GM19240 (cell line): ENCODE measurements around the gene GPC3.

ENCODE experiments used
- DNase-seq: peaks from one replicate; pipeline ENCODE4 v3.0.0; 2011; ENCODE audit warnings: low spot score; ENCODE audit not compliant: insufficient read length

The GPC3 gene

DNA sequence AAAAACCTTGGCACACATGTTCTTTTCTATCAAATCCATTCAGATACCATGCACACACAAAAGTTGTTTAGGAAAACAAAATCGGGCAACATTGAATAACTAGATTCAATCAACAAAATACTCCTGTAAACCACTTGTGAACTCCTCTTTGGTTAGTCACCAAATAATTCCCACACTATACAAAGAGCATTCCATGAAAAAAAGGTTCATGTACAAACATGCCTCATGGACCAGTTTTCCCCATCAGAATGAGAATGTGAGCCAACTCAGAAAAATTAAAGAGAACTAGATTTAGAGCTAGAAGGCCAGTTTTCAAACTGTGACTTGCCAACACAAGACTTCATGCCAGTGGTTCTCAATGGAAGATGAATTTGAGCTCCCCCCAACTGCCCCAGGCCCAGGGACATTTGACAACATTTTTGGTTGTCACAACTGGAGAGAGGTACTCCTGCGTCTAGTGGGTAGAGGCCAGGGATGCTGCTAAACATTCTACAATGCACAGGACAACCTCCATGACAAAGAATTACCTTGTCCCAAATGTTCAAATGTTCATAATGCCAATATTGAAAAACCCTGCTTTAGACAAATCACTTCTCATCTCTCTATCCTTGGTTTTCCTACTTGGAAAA lies 55.4 kb downstream of the GPC3 start:
- DNase-seq = no peak

DNA sequence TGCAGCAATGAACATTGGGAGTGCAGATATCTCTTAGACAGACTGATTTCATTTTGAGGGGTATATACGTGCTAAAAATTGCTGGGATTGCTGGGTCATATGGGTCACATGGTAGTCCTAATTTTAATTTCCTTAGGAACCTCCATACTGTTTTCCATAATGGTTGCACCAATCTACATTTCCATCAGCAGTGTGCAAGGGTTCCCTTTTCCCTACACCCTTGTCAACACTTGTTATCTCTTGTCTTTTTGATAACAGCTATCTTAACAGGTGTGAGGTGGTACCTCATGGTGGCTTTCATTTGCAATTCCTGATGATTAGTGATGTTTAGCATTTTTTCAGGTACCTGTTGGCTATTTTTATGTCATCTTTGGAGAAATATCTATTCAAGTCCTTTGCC lies 57.0 kb downstream of the GPC3 start:
- DNase-seq = no peak

DNA sequence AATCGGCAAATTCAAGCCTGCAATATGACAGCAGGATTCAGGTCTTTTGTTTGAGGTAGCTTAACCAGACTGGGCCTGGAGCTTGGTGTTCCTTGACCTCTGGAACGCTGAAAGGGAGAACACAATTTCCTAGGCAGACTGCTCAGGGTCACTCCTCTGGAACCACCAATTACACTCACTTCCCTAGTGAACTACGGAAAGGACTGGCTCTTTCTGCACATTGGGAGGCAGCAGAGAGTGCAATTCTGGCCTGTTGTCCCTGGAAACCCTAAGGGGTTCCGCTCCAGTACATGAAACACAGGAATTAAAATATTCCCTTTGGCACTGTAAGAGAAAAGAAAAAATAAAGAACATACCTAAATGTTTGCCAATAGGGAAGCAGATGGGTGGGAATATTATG lies 58.6 kb downstream of the GPC3 start:
- no peak for DNase-seq

DNA sequence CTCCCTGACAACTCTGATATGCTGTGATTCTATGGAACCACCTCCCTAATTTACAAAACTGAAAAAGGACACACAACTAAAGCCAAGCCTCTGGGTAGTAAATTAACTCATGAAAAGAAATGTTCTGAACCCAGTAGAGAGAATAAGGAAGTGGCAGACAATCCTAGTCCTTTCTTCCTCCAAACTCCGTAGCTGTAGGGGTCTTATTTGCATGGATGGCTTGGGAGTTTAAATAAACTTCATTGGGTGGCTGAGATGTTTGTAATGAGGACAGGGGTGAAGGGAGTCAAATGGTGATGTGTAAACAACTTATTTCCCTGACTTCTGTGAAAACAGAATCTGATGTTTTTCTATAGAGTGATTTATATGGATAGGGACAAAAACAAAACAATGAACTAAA lies 59.3 kb downstream of the GPC3 start:
- no peak for DNase-seq

DNA sequence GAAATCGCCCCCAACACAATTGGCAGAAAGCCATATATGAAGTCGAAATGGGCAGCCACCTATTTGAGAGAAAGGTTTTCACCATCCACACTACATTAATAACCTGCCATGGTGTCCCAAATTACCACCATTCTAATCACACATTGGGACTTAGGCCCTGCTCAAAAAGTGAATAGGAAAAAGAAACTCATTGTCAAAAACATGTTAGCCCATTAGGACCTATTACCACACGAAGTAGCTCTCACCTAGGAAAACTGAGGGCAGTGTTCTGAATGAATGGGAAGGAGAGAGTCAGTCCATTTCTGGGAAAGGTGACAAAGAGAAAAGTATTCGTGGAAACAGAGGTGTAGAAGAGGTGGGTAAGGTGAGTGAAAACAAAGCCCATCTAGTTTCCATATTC lies 60.8 kb downstream of the GPC3 start:
- DNase-seq = no peak

DNA sequence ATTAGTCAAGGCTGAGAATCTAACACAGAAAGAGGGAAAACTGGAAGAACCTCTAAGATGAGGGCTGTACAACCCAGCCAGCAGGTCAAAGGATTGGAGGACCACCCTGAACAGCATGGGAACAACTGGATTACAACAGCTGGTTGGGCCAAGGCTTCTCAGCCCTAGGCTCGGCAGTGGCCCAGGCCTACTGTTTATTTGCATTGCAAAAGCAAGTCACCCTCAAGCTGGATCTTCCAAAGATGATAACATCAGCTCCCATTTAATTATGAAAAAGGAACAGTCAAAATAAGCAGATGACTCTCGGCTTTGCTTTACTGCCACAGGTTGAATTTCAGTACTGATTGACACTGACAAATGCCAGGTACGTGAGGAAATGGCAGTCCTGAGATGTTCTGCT lies 61.8 kb downstream of the GPC3 start:
- DNase-seq = no peak

DNA sequence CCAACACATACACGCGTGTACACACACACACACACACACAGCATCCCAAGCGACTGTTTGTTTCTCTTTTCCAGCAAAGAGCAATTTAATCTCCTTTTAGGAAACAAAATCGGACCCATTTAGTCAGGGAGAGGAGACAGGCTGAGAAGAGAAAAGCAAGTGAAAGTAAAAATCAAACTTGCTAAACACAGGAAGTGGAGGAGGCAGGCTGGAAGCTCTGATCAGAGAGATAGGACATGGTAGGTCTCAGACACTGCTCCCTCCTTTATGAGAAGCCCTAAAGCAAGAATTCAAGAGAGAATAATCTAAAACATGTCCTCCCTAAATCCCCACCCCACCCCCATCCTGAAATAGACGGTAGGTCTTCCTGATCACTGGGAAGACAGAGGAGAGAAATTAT lies 62.3 kb downstream of the GPC3 start:
- DNase-seq = no peak

DNA sequence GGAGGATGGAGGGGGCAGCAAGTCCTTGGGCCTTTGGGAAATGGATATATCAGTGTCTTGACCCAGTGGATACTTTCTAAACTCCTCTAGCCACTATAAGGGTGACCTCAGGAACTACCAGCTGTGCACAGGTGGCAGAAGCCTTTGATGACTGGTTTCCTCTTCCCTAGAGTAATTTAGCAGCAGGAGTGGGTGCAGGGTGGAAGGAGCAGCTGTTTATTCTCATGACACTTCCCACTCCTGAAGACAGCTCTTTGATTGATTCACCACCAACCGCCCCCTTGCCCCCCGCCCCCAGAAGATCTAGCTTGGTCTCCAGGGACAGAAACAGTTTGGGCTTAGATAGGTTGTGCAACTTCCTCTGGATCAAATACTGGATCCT lies 63.0 kb downstream of the GPC3 start:
- no peak for DNase-seq

DNA sequence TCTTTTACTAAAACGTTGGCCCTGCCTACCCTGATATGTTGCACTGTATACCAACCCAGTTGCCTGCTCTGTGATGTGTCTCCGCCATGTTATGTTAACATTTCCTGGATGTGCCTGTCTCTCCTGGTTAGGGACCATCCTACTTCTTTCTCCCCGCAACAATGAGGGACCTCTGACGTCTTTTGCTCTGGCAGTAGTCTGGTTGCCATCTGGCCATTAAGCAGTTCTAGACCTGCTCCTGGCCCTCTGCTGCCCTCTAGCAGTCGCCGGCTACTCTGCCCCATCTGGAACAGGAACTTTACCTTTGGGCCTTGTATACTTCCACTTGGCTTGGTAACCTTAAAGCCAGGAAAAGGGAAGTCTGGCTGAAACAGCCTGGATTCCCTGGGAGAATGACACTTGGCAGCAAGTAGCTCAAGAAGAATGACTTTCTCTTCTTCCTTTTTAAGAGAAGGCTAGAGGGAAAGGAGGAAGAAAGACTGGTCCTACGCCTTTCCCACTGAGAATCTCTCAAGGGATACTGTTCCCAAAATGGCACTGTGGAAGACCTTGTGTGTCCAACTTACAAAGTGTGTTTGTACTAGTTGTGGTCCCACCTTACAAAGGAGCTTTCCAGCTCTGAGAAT lies 63.5 kb downstream of the GPC3 start:
- DNase-seq = peak; percentile 8

DNA sequence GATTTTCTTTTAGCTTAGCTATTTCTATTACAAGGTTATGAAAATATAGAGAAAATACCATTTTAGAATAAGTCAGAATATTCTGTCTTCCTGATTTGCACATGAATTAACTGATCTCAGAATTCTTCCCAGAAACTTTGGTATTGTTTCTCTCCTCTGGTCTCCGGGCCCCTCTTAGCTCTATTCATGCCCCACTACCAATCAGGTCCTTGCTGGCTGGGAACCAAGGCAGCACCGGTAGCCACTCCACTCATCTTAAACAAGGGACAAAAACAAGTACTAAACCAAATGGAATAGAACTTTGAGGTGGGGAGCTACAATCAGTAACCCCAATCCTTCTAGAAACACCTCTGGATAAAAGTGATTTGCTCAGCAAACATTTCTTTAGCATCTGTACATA lies 64.3 kb downstream of the GPC3 start:
- DNase-seq = no peak

DNA sequence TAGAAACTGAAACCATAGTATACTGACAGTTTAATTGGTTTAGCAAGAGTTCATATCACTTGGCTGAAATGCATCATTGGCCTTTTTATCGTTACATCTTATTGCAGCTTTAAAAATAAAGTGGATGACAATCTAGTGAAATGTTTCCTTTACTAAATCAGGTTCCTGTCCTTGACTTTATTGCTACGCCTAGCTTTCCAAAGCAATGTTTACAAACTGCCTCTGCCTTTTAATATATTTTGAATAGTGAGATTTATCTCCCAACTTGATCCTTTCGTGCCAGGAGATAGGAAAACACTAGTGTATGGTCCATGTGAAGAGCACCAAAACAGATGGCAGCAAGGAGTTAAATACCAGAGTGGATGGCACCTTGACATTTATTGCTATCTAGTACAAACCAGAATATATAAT lies 67.0 kb downstream of the GPC3 start:
- DNase-seq = no peak

DNA sequence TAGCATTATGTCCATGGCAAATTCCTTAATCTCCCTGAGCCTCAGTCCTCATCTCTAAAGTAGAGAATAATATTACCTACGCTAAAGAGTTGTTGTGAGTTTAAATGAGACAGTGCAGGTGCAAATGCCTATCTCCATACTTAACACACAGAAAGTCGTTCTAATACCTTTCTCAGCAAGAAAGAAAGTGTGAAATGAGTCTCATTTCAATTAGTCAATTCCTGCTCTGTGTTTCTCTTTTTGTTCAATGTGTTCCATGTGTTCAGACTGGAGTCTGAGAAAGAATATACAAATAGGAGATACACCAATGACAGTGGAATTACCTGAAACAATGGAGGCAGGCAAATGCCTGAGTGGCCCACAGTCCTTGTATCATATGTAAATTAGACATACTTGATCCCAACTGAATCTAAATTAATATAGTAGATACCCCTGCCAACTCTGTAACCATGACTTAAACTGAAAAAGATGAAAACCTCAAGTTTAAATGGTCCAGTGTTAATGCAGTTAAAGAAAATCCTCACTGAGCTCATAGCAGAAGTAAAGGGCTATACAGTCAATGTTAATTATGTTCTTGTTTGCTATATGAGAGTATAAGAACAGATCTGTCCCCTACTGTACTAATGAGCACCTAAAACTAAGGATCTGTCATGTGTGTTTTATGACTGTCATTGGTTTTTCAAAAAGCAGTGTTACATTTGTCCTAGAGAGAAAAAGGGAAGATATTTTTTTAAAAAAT lies 68.2 kb downstream of the GPC3 start:
- no peak for DNase-seq

DNA sequence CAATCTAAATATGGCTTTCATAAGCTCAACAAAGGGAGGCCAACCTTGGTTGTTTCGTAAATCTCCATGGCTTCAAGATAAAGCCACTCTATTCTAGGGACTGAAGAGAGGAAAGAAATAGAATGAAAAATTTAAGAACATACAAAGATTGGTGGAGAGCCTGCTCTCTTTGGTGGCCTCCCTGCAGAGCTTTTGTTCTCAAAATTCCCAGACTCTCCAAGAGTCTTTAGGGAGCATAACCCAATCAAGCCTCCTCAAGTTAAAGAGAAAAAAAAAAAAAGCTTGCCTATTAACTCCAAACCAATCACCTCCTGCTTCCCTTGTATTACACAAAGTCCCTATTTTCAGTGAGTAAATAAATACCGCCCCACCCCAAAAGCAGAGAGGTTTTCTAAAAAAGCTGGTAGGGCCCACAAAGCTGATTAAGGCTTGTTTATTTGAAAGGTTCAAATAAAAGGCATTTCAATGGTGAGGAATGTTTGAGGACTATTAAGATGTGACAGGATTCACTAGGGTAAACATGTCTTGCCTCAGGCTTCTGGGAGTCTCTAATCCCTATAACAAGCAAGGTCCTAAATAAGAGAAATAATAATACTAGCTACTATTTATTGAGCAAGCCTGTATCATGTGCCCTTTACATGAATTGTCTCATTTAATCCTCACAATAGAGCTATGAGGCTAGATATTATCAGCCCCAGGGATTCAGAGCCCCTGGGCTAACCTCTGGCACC lies 71.6 kb downstream of the GPC3 start:
- DNase-seq = no peak

DNA sequence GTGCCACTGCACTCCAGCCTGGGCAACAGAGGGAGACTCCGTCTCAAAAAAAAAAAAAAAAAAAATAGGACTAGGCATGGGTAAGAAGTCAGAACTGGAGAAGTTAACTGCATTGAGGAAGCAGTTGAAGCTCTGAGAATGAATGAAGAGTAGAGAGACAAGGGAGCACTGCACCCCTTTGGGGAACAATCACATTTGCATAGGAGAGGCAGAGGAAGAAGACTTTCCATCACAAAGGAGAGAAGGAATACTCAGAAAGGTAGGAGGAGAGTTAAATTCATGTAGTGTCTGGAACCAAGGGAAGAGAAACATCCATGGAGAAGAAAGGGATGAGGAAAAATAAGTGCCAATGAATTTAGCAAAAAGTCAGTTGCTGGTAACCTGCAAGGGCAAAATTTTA lies 72.4 kb downstream of the GPC3 start:
- no peak for DNase-seq

DNA sequence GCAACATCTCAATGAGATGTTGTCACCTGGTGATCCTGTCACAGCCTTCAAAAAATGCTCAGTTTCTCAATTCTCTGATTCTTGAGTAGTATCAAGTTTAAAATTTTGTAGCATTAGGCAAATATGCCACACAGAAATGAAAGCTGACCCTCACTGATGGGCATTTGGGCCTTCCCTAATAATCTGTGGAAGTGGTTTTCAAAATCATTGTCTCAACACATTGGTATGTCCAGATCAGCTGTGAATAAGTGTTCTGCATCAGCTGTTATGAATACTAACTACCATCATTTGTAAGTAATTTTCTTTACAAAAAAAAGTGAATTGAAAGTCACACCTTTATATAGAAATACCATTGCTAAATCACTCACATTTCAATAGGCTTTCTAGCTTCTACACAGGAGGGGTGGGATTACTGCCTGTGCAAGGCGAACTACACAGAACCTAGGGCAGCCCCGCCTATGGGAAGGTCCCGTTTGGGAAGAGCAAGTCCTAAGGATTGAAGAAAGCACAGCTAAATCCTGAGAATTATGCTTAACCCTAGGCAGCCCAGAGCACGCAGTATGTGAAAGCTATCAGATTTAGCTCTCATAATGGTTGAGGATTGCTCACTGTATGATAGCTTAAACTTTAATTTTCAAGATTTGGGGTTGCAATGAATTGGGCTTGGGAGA lies 73.4 kb downstream of the GPC3 start:
- DNase-seq = no peak

DNA sequence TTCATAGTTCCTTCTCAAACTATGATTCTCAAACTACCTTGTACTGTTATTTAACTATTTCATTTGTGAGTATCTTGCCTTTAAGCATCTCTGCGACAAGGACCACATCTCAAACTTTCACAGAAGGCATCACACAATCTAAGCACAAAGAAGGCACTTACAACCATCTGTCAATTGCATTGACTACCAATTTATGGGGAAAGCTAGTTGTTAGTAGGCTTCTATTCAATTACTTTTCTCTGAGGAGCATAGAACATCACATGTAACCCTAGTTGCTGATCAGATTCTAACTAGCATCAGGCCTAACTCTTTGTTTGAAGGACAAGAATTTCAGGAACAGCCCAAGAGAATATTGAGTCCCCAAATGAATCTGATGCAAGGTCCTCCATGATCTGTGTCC lies 74.9 kb downstream of the GPC3 start:
- no peak for DNase-seq

DNA sequence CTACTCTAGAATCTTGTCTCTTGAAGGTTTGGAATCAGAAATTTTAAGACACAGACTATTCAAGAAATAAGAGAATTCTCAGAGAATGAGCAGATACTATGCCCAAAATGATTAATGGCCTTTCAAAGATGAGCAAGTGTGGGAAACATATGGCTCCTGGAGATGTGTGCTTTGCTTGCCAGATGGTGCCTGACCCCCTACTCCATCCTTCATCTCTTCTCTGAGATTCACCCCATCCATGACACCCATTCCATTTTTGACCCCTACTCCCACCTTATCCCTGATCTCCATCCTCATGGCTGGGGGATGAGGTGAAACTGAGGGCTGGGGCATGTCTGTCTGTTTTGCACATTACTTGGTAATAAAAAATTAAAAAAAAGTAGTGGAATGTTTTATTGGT lies 75.5 kb downstream of the GPC3 start:
- no peak for DNase-seq

DNA sequence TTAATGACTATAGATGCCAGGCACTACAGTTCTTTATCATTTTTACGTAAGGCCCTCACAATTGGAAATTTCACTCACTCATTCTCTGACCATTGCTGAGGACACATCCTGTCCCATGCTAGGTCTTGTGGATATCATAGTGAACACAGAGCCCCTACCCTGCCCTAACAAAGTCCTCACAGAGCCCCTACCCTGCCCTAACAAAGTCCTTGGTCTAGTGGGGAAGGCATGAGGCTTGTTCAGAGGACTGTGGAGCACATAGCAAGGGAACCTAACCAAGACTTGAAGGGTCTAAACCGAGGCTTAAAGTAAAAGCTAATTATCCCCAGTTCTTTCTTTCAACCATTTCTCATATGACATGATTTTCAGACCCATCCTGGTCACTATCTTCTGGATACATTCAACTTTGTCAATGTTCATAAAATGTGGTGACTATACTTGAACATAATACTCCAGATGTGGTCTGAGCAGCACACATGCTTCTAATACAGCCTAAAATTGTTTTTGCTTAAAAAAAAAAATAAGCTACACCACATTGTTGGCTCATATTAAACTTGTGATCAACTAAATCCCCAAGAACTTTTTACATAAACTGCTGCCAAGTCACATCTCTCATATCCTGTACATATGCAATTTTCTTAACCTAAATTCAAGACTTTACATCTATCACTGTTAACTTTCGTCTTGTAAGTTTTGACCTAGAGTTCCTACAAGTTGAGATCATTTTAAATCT lies 77.0 kb downstream of the GPC3 start:
- no peak for DNase-seq

DNA sequence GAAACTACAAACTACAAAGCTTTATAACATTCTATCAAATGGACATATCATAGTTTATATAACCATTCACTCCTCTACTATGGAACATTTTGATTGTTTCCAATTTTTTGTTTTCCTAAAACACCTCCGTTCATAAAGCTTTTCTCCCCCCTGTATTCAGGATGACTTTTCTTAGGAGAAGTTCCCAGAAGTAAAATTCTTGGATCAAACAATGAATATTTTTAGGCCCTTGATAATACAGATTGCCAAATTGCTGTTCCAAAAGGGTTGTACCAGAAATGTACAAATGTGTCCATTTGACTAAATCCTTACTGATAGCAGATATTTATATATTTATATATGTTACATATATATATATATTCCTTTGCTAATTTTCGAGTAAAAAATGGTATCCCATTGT lies 77.8 kb downstream of the GPC3 start:
- no peak for DNase-seq

DNA sequence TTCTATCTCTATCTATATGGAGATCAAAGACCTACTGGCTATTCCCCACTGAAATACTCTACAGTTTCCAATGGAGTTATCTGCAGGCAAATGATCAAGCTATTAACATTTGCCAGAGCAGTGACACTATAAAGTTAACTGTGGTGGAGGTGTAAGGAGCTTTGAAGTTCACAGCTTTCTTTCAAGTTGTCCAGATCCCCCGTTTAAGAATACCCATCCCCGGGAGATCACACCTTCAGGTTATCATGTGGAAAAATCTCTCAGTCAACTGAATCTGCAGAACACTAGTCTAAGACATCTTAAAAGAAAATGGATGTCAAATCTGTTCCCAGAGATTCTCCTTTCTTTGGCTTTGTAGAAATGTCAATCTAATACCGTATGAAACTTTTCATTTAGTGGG lies 80.1 kb downstream of the GPC3 start:
- DNase-seq = no peak

DNA sequence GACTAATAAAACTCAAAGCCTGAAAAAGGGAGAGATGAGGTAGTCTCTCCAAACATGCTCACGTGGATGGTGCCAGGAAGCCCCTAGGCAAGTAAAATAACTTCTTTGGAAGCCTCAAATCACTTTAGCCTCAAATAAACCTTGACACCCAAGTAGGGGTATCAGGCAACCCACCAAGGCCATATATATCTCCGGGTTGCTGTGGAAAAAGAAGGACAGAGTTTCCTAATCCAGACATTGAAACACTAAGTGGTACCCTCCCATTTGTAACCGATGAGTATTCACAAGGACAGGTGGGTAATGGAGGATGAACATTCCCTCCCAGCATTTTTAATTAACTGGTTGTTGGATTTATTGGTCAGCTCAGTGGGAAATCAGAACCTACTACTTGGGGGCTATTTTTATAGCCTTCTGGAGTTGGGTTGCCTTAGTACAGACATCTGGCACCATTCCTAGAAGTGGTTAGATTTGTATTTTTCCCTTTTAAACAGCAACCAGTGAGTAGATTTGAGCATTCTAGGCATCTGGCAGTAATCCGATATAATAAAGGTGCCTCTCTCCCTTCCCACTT lies 87.7 kb downstream of the GPC3 start:
- no peak for DNase-seq
